ENCODE results near the gene MROH8. TPM values are rescaled to one million over a fixed set of nuclear protein-coding genes. Genes with fewer than 3 reads are reported as not detected.

Gene MROH8
- total RNA-seq, 1 experiment from 2014 or later = 1.8 TPM

DNA sequence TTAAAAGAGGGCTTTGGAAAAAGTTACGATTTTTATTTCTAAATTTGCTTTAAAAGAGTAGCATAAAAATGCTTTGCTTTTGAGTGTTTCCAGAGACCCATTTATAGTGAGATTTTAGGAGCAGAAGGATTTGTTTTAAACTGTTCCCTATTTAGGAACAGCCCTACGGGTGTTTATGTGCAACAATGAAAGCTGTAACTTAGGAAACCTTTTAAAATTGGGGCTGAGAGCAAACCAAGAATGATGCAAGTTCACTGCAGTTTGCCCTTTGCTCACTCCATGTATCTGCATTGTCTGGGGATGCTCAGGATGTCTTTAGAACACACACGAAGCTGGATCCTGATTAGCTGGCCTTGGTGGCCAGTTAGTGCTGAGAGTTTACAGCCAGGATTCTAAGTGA lies 41.4 kb upstream of the MROH8 start:
- no peak for DNase-seq (ENCODE audit: low read depth, low spot score)
- Histone ChIP-seq H3K9me3 (ENCODE audit: control insufficient read depth, insufficient read depth, low read depth, low read length) (no peaks in the 10 kb centered on the region), H3K4me1 (ENCODE audit: control insufficient read depth, insufficient read depth, low read length) (no peaks in the 10 kb centered on the region), H3K4me3 (ENCODE audit: low read depth in 2 of 2, low read length in 2 of 2) (no peak overlapping the region), H3K27me3 (ENCODE audit: control insufficient read depth, insufficient read depth, low read length) (no peaks in the 10 kb centered on the region), H3K27ac (ENCODE audit: low read length) (no peak overlapping the region), H3K36me3 (ENCODE audit: control insufficient read depth, insufficient read depth, low read length) (peaks cover 37% of the 10 kb centered on the region)
- TF ChIP-seq TCF7L2 (IDR thresholded peaks at IDR 0.05; ENCODE audit: low read depth, low read length) = no peak
- TF ChIP-seq POLR2AphosphoS5 (IDR thresholded peaks at IDR 0.05; ENCODE audit: low read depth, low read length) = no peak
- TF ChIP-seq, protein P1, sequence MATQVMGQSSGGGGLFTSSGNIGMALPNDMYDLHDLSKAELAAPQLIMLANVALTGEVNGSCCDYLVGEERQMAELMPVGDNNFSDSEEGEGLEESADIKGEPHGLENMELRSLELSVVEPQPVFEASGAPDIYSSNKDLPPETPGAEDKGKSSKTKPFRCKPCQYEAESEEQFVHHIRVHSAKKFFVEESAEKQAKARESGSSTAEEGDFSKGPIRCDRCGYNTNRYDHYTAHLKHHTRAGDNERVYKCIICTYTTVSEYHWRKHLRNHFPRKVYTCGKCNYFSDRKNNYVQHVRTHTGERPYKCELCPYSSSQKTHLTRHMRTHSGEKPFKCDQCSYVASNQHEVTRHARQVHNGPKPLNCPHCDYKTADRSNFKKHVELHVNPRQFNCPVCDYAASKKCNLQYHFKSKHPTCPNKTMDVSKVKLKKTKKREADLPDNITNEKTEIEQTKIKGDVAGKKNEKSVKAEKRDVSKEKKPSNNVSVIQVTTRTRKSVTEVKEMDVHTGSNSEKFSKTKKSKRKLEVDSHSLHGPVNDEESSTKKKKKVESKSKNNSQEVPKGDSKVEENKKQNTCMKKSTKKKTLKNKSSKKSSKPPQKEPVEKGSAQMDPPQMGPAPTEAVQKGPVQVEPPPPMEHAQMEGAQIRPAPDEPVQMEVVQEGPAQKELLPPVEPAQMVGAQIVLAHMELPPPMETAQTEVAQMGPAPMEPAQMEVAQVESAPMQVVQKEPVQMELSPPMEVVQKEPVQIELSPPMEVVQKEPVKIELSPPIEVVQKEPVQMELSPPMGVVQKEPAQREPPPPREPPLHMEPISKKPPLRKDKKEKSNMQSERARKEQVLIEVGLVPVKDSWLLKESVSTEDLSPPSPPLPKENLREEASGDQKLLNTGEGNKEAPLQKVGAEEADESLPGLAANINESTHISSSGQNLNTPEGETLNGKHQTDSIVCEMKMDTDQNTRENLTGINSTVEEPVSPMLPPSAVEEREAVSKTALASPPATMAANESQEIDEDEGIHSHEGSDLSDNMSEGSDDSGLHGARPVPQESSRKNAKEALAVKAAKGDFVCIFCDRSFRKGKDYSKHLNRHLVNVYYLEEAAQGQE (IDR thresholded peaks at IDR 0.05; ENCODE audit: insufficient read depth in 1 of 2, low read depth in 2 of 2, low read length in 1 of 2) = no peak
- intact Hi-C loops (cut with micrococcal nuclease; ENCODE audit: unreplicated experiment) (no loop called here), in situ Hi-C loops (cut with HindIII; ENCODE audit: low pct_unique_long_range_greater_than_20kb, low sequenced_read_pairs) (no loop called here)
- ATAC-seq = no peak
- CTCF ChIA-PET = interaction anchor here (0.7 kb wide), 1 partner anchor 306 kb away, joined by 3 read pairs; no protein-coding TSS in a partner anchor
- POLR2A ChIA-PET = no interaction called here
- BruUV-seq (replicated peaks) = no TSS peak

DNA sequence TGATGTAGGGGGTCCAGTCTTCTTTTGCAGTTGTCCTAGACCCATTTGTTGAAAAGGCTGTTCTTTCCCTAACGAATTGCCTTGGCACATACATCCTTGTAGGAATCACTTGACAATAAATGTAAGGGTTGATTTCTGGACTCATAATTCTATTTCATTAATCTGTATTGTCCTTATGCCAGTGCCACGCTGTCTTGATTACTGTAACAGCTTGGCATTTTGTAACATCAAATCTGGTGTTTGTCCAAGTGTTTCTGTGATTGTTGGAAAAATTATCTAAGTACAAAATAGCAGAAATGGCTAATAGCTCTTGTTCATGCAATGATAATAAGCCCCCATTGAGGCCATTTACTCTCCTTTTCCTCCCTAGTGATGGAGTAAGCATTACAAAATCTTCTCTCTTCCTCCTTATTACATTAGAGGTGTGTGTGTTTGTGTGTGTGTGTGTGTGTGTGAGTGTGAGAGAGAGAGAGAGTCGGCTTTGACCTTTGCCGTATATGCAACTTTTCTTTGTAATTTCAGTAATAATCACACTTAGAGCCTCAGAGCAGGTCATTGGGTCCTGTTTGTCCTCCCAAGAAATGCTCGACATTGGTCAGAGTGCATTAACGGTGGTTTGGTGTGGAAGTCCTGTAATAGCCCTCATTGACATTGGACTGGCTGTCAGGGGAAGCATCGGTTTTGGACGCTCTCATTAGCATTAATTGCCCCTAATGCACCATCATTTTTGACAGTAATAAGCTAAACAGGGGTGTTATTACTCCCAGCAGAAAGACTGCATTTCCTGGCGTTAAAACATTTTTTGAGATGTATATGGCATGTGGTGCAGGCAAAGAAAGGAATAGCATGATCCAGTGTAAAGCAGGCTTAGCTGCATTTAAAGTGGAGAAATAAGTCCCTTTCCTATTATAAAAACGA lies 40.7 kb upstream of the MROH8 start:
- TF ChIP-seq SIN3A (IDR thresholded peaks at IDR 0.05; ENCODE audit: borderline replicate concordance, insufficient read depth, low read depth, low read length) (no peak), TCF7L2 (IDR thresholded peaks at IDR 0.05; ENCODE audit: low read depth, low read length) (no peak), POLR2AphosphoS5 (IDR thresholded peaks at IDR 0.05; ENCODE audit: low read depth, low read length) (no peak)
- TF ChIP-seq, protein P1 (IDR thresholded peaks at IDR 0.05; ENCODE audit: insufficient read depth in 1 of 2, low read depth in 2 of 2, low read length in 1 of 2) = no peak
- TF ChIP-seq, protein P2, sequence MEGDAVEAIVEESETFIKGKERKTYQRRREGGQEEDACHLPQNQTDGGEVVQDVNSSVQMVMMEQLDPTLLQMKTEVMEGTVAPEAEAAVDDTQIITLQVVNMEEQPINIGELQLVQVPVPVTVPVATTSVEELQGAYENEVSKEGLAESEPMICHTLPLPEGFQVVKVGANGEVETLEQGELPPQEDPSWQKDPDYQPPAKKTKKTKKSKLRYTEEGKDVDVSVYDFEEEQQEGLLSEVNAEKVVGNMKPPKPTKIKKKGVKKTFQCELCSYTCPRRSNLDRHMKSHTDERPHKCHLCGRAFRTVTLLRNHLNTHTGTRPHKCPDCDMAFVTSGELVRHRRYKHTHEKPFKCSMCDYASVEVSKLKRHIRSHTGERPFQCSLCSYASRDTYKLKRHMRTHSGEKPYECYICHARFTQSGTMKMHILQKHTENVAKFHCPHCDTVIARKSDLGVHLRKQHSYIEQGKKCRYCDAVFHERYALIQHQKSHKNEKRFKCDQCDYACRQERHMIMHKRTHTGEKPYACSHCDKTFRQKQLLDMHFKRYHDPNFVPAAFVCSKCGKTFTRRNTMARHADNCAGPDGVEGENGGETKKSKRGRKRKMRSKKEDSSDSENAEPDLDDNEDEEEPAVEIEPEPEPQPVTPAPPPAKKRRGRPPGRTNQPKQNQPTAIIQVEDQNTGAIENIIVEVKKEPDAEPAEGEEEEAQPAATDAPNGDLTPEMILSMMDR (IDR thresholded peaks at IDR 0.05) = no peak
- H3K4me1 ChIP-seq (ENCODE audit: control insufficient read depth, insufficient read depth, low read length) = no peaks in the 10 kb centered on the region
- CTCF ChIA-PET = interaction anchor here (0.7 kb wide), 1 partner anchor 306 kb away, joined by 3 read pairs; no protein-coding TSS in a partner anchor

More for the DNA sequence above, 40.7 kb upstream of the MROH8 start:
- Histone ChIP-seq H3K27me3 (ENCODE audit: control insufficient read depth, insufficient read depth, low read length) (no peaks in the 10 kb centered on the region), H3K4me3 (ENCODE audit: low read depth in 2 of 2, low read length in 2 of 2) (no peak overlapping the region), H3K9me3 (ENCODE audit: control insufficient read depth, insufficient read depth, low read depth, low read length) (no peaks in the 10 kb centered on the region), H3K27ac (ENCODE audit: low read length) (no peak overlapping the region), H3K36me3 (ENCODE audit: control insufficient read depth, insufficient read depth, low read length) (peaks cover 34% of the 10 kb centered on the region)
- ATAC-seq (no peak), DNase-seq (ENCODE audit: low read depth, low spot score) (no peak)
- no TSS peak for BruUV-seq (replicated peaks)
- in situ Hi-C loops (cut with HindIII; ENCODE audit: low pct_unique_long_range_greater_than_20kb, low sequenced_read_pairs) (no loop called here), intact Hi-C loops (cut with micrococcal nuclease; ENCODE audit: unreplicated experiment) (no loop called here)
- POLR2A ChIA-PET = no interaction called here

Measured in Panc1 (cell line).